Natural killer cell (primary cell): Measurements from ENCODE around the gene AGPAT3. TPM values are rescaled to one million over a fixed set of nuclear protein-coding genes. Genes with fewer than 3 reads are reported as not detected.

Experiments used
- ATAC-seq, 3 donors: fragments of 150-1000 bp in 2 of 3; fragments of 200-7000 bp in 1 of 3; cut with Tn5 transposase; 1 replicate in 1 of 3; 2 replicates in 2 of 3; pipeline ENCODE4 v1.10.0; 2021; ENCODE audit warnings: mild to moderate bottlenecking in 2 of 3, moderate library complexity in 2 of 3
- DNase-seq, 2 donors: peaks; one replicate each; pipeline versions ENCODE4 v3.0.0 to v3.0.0-alpha.2; 2013 to 2021; ENCODE audit warnings: mixed read lengths in 1 of 2
- H3K27ac ChIP-seq: one replicate; pipeline ENCODE4 v1.5.1; 2013; ENCODE audit warnings: mild to moderate bottlenecking, low read length
- H3K27me3 ChIP-seq: one replicate; pipeline ENCODE4 v1.6.1; 2013; ENCODE audit warnings: low read length; ENCODE audit not compliant: control insufficient read depth, insufficient read depth
- H3K36me3 ChIP-seq: one replicate; pipeline ENCODE4 v1.6.1; 2013; ENCODE audit warnings: low read length; ENCODE audit not compliant: control insufficient read depth, insufficient read depth
- H3K4me1 ChIP-seq: one replicate; pipeline ENCODE4 v1.6.1; 2013; ENCODE audit warnings: low read length; ENCODE audit not compliant: control insufficient read depth, insufficient read depth
- H3K4me3 ChIP-seq: one replicate; pipeline ENCODE4 v1.5.1; 2013; ENCODE audit warnings: low read length
- H3K9me3 ChIP-seq: one replicate; pipeline ENCODE4 v1.6.1; 2013; ENCODE audit warnings: low read length; ENCODE audit not compliant: control insufficient read depth, insufficient read depth
- H3K27ac Mint-ChIP-seq, 2 donors: one replicate each; pipeline ENCODE4 v1.8.0; 2022; ENCODE audit warnings: mild to moderate bottlenecking in 2 of 2, mixed read lengths in 2 of 2, moderate library complexity in 1 of 2
- H3K27me3 Mint-ChIP-seq, 2 donors: one replicate each; pipeline ENCODE4 v1.8.0; 2022; ENCODE audit warnings: low read depth in 2 of 2, mixed read lengths in 2 of 2
- H3K36me3 Mint-ChIP-seq: one replicate; pipeline ENCODE4 v1.8.0; 2022; ENCODE audit warnings: mixed read lengths
- H3K4me1 Mint-ChIP-seq, 2 donors: one replicate each; pipeline ENCODE4 v1.8.0; 2022; ENCODE audit warnings: mixed read lengths in 2 of 2
- H3K4me3 Mint-ChIP-seq: one replicate; pipeline ENCODE4 v1.8.0; 2022; ENCODE audit warnings: mild to moderate bottlenecking, moderate library complexity, mixed read lengths
- H3K9me3 Mint-ChIP-seq, 2 donors: one replicate each; pipeline ENCODE4 v1.8.0; 2022; ENCODE audit warnings: mixed read lengths in 2 of 2
- WGBS: methylation state at CpG from one replicate; pipeline ENCODE4 v1.1.7; 2013; ENCODE audit warnings: missing lambda C conversion rate; ENCODE audit not compliant: insufficient coverage; 5-methylcytosine and 5-hydroxymethylcytosine counted together
- intact Hi-C: fragments of 100-400 bp; cut with micrococcal nuclease; formaldehyde crosslinking; loops from one replicate; pipeline ENCODE4 v1.14.2; 2022
- total RNA-seq, 4 donors: library from RNA; stranded (reverse); fragments of 120-200 nt in 1 of 4; gene quantifications; one replicate each; pipeline versions ENCODE4 v1.2.3 to v1.2.4, GENCODE V29; 2013 to 2022
- TF ChIP-seq, protein P1 (sequence below): fragments of 200-600 bp; IDR thresholded peaks from one replicate; pipeline ENCODE4 v1.8.0; 2022; ENCODE audit warnings: antibody characterized with exemption

Gene AGPAT3
- total RNA-seq, 3 donors from 2014 or later (not counting 1 experiment from before 2014, with no cell fraction given), result 39.5 to 45.7 (median 42.3) TPM

DNA sequence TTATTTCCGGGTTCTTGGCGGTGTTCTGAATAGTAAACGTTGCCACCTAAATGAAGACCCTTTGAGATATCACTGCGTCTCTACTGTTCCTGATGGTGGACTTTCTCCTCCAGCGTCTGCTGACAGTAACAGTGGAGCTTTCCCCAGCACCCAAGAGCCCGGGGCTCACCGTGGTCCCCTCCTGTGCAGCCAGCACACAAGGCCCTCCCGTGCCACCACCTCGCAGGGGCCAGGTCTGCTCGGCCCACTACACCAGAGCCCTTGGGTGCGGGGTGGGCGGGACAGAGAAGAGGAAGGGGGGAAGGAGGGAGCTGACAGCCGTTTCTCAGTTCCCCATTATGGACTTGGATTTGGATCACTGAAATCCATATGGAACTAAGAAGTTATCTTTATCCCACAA, 85.9 kb downstream of the AGPAT3 start:
- Histone ChIP-seq H3K36me3 (no peaks in the 10 kb centered on the region), H3K4me3 (no peak overlapping the region), H3K9me3 (peaks cover 7% of the 10 kb centered on the region), H3K27ac (no peak overlapping the region), H3K27me3 (no peaks in the 10 kb centered on the region), H3K4me1 (peaks cover 9% of the 10 kb centered on the region)
- Mint-ChIP-seq H3K36me3 (no peaks in the 10 kb centered on the region), H3K4me1 (peaks cover 13 to 18% of the 10 kb centered on the region in 2 donors), H3K4me3 (no peak overlapping the region), H3K27ac (no peak overlapping the region), H3K9me3 (no peaks in the 10 kb centered on the region), H3K27me3 (no peaks in the 10 kb centered on the region)
- intact Hi-C loops, result no loop called here
- 86% methylated on average over 13 of the region's 13 CpGs for WGBS
- TF ChIP-seq, protein P1, sequence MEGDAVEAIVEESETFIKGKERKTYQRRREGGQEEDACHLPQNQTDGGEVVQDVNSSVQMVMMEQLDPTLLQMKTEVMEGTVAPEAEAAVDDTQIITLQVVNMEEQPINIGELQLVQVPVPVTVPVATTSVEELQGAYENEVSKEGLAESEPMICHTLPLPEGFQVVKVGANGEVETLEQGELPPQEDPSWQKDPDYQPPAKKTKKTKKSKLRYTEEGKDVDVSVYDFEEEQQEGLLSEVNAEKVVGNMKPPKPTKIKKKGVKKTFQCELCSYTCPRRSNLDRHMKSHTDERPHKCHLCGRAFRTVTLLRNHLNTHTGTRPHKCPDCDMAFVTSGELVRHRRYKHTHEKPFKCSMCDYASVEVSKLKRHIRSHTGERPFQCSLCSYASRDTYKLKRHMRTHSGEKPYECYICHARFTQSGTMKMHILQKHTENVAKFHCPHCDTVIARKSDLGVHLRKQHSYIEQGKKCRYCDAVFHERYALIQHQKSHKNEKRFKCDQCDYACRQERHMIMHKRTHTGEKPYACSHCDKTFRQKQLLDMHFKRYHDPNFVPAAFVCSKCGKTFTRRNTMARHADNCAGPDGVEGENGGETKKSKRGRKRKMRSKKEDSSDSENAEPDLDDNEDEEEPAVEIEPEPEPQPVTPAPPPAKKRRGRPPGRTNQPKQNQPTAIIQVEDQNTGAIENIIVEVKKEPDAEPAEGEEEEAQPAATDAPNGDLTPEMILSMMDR, result no peak
- DNase-seq (no peak), ATAC-seq (no peak)

DNA sequence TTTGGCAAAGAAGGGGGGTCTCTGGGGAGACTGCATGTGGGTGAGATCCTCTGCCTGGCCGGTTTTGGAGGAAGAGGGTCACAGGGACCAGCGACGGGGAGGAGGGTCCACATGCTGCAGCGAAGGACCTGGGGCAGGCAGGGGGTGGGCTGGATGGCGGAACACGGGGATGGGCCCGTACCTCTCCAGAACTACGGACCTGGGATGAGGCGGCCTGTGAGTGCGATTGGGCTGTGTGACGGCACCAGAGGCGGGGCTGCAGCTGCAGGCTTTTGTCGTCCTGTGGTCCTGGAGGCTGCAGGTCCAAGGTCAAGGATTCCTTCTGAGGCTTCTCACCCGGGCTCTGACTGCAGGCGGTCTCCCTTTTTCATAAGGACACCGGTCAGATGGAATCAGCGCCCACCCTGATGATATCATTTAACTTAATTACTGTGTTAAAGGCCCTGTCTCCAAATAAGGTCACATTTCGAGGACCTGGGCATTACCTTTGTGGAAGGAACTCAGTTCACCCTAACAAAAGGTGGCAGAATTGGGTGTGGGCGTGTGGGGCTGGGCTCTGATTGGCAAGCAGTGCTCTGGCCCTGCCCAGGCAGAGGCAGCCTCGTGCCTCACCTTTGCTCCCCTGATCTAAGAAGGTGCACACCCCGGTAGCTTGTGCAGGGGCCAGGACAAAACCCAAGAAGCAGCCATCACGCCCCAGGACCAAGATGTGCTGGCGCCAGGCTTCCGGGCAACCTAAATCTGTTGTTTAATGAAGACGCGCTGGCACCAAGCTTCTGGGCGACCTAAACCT, 87.1 kb downstream of the AGPAT3 start:
- H3K4me3 Mint-ChIP-seq, result no peak overlapping the region
- H3K4me3 ChIP-seq, result no peak overlapping the region
- no peaks in the 10 kb centered on the region for H3K9me3 Mint-ChIP-seq
- no peak overlapping the region for H3K27ac Mint-ChIP-seq
- ATAC-seq, result no peak
- no peaks in the 10 kb centered on the region for H3K36me3 Mint-ChIP-seq
- peaks cover 7% of the 10 kb centered on the region for H3K9me3 ChIP-seq
- intact Hi-C loops, result no loop called here
- H3K4me1 ChIP-seq, result peaks cover 9% of the 10 kb centered on the region
- peaks cover 13 to 18% of the 10 kb centered on the region in 2 donors for H3K4me1 Mint-ChIP-seq
- 96% methylated on average over 27 of the region's 27 CpGs for WGBS
- no peaks in the 10 kb centered on the region for H3K27me3 ChIP-seq
- TF ChIP-seq, protein P1, result no peak
- DNase-seq, result no peak
- no peaks in the 10 kb centered on the region for H3K27me3 Mint-ChIP-seq
- H3K36me3 ChIP-seq, result no peaks in the 10 kb centered on the region
- H3K27ac ChIP-seq, result no peak overlapping the region

DNA sequence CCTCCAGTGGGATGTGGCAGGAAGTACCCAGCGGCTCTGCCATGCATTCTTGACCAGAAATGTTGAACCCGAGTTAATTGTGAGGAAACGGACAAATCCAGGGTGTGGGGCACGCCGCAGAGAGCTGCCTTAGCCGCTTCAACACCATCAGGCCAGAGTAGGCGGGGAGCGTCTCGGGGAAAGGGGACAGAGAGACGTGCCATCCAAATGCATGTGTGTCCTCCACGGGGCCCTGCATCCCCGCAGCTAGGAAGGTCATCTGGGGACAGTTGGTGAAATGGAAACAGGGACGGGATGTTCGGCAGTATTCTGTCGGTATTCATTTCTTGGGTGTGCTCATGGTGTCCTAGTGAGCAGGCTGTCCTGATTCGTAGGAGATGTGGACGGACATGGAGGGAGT, 88.0 kb downstream of the AGPAT3 start:
- no peaks in the 10 kb centered on the region for H3K36me3 Mint-ChIP-seq
- no peak overlapping the region for H3K27ac Mint-ChIP-seq
- WGBS, result 95% methylated on average over 17 of the region's 17 CpGs
- no peaks in the 10 kb centered on the region for H3K9me3 Mint-ChIP-seq
- peaks cover 7% of the 10 kb centered on the region for H3K9me3 ChIP-seq
- H3K4me3 ChIP-seq, result no peak overlapping the region
- TF ChIP-seq, protein P1, result no peak
- ATAC-seq (no peak), DNase-seq (no peak)
- intact Hi-C loops, result no loop called here
- H3K4me3 Mint-ChIP-seq, result no peak overlapping the region
- peaks cover 13 to 18% of the 10 kb centered on the region in 2 donors for H3K4me1 Mint-ChIP-seq
- H3K27me3 ChIP-seq, result no peaks in the 10 kb centered on the region
- H3K36me3 ChIP-seq, result no peaks in the 10 kb centered on the region
- H3K27ac ChIP-seq, result no peak overlapping the region
- peaks cover 18% of the 10 kb centered on the region for H3K4me1 ChIP-seq
- no peaks in the 10 kb centered on the region for H3K27me3 Mint-ChIP-seq

DNA sequence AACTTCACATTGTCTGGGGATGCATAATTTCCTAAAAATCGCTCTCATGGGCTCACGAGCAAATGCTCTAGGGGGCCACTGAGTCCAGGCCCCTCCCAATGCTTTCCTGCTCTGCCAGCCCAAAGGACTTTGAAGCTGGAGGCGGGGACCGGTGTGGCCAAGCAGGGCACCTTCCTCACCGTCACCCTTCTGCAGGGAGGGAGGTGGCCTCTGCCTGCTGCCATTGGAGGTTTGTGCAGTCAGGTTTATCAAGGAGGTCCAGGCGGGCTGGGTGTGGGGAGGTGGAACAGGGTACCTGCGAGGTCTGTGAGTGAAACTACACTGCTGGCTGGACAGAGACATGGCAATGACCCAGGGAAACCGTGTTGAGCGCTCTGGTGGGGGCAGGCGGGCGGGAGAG, 89.0 kb downstream of the AGPAT3 start:
- Histone ChIP-seq H3K27me3 (no peaks in the 10 kb centered on the region), H3K36me3 (no peaks in the 10 kb centered on the region), H3K27ac (no peak overlapping the region), H3K9me3 (peaks cover 17% of the 10 kb centered on the region), H3K4me1 (peaks cover 20% of the 10 kb centered on the region), H3K4me3 (no peak overlapping the region)
- WGBS, result 97% methylated on average over 11 of the region's 11 CpGs
- intact Hi-C loops, result no loop called here
- H3K4me3 Mint-ChIP-seq, result no peak overlapping the region
- no peaks in the 10 kb centered on the region for H3K36me3 Mint-ChIP-seq
- TF ChIP-seq, protein P1, result no peak
- no peak overlapping the region for H3K27ac Mint-ChIP-seq
- no peaks in the 10 kb centered on the region for H3K9me3 Mint-ChIP-seq
- ATAC-seq (no peak), DNase-seq (no peak)
- H3K4me1 Mint-ChIP-seq, result peaks cover 13 to 18% of the 10 kb centered on the region in 2 donors
- no peaks in the 10 kb centered on the region for H3K27me3 Mint-ChIP-seq
